Fibroblast of lung (primary cell): ENCODE data around the gene SPACDR. TPM values are rescaled to one million over a fixed set of nuclear protein-coding genes. Genes with fewer than 3 reads are reported as not detected.
A peak's percentile ranks its signal among the peaks of the same experiment; 100 is the strongest.

Experiments used
- DNase-seq, 2 donors: peaks; one replicate each; pipeline versions ENCODE4 v3.0.0 to v3.0.0-alpha.2; 2010; ENCODE audit warnings: low read depth in 2 of 2
- H2AFZ ChIP-seq: 2 replicates; pipeline ENCODE4 v1.5.1; 2012; ENCODE audit warnings: low read length, control low read depth, inconsistent platforms
- H3K27ac ChIP-seq: 2 replicates; pipeline ENCODE4 v1.5.1; 2011; ENCODE audit warnings: low read length, control low read depth; ENCODE audit not compliant: insufficient read depth
- H3K27me3 ChIP-seq: 2 replicates; pipeline ENCODE4 v1.5.1; 2011; ENCODE audit warnings: mild to moderate bottlenecking, low read length; ENCODE audit not compliant: control insufficient read depth, insufficient read depth
- H3K36me3 ChIP-seq: 2 replicates; pipeline ENCODE4 v1.5.1; 2011; ENCODE audit warnings: low read length; ENCODE audit not compliant: control insufficient read depth, insufficient read depth
- H3K4me1 ChIP-seq: 2 replicates; pipeline ENCODE4 v1.5.1; 2011; ENCODE audit warnings: low read length; ENCODE audit not compliant: control insufficient read depth, insufficient read depth; ENCODE audit errors: extremely low read depth
- H3K4me2 ChIP-seq: 2 replicates; pipeline ENCODE4 v1.5.1; 2011; ENCODE audit warnings: low read length, control low read depth; ENCODE audit not compliant: insufficient read depth; ENCODE audit errors: extremely low read depth
- H3K4me3 ChIP-seq, 4 experiments: fragments of 200-600 bp in 1 of 4; sonication (generic) in 1 of 4; replicated peaks in 1 of 4; 2 replicates each; pipeline ENCODE4 v1.5.1; 2011 to 2016; ENCODE audit warnings: low read length in 4 of 4, low read depth in 3 of 4, mild to moderate bottlenecking in 3 of 4, control low read depth in 2 of 4, inconsistent platforms in 1 of 4, mixed read lengths in 1 of 4; ENCODE audit not compliant: insufficient read depth in 1 of 4; ENCODE audit errors: control extremely low read depth in 1 of 4
- H3K79me2 ChIP-seq: 2 replicates; pipeline ENCODE4 v1.5.1; 2012; ENCODE audit warnings: mild to moderate bottlenecking, low read length, inconsistent platforms; ENCODE audit not compliant: control insufficient read depth, insufficient read depth
- H3K9ac ChIP-seq: 2 replicates; pipeline ENCODE4 v1.5.1; 2011; ENCODE audit warnings: mild to moderate bottlenecking, low read length, control low read depth; ENCODE audit not compliant: insufficient read depth
- H3K9me3 ChIP-seq: 2 replicates; pipeline ENCODE4 v1.5.1; 2012; ENCODE audit warnings: low read depth, low read length; ENCODE audit not compliant: control insufficient read depth, insufficient read depth
- H4K20me1 ChIP-seq: 2 replicates; pipeline ENCODE4 v1.5.1; 2011; ENCODE audit warnings: low read length; ENCODE audit not compliant: control insufficient read depth, insufficient read depth; ENCODE audit errors: extremely low read depth
- EZH2 ChIP-seq: IDR thresholded peaks from 2 replicates; pipeline ENCODE4 v1.5.1; 2012; ENCODE audit warnings: low read length, control low read depth, mild to moderate bottlenecking; ENCODE audit errors: missing control alignments
- polyA plus RNA-seq, 2 donors: library from polyadenylated mRNA; depleted of rRNA in 1 of 2; stranded (reverse) in 1 of 2; unstranded in 1 of 2; fragments of >200 nt; gene quantifications; 2 replicates each; pipeline ENCODE4 v1.2.1, GENCODE V29; 2011 to 2012; ENCODE audit warnings: missing spikeins in 1 of 2
- total RNA-seq: library from RNA; depleted of rRNA; stranded (reverse); fragments of >200 nt; gene quantifications from 2 replicates; pipeline ENCODE4 v1.2.1, GENCODE V29; 2014
- TF ChIP-seq, protein P1 (sequence below), 2 donors: IDR thresholded peaks in 1 of 2; conservative IDR thresholded peaks in 1 of 2; 1 replicate in 1 of 2; 2 replicates in 1 of 2; pipeline ENCODE4 v1.5.1; 2011 to 2012; ENCODE audit warnings: low read length in 2 of 2, control low read depth in 1 of 2, inconsistent platforms in 1 of 2, low read depth in 1 of 2, mild to moderate bottlenecking in 1 of 2

SPACDR gene
- total and polyA plus RNA-seq, 2 donors (not counting 1 experiment from before 2014, with no cell fraction given), result 0.25 to 0.50 TPM

DNA sequence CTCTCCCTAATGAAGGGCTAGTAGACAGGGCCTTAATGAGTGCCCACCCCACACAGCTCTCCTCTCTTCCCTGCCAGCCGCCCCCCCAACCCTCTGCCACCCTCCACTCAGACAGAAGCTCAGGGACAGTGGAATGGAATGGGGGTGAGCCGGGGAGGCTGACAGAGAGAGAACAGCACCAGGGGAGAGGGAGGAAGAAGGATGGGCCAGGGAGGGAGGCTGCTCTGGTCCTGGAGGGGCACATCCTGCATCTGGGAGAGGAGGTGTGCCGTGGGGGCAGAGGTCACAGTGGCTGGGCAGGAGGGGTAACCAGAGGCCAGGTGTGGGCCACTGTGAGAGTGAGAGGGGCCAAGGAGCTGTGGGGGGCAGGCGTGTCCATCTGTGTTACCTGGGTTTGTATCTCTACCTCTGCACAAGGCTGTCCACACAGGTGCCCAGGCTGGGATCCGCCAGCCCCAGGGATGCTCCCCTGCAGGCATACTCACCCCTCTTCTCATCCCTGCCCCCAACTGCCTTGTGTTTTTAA, 22.1 kb upstream of the SPACDR start:
- H3K4me3 ChIP-seq, result no peak overlapping the region
- H3K36me3 ChIP-seq, result no peaks in the 10 kb centered on the region
- peaks cover 4% of the 10 kb centered on the region for H3K4me1 ChIP-seq
- no peaks in the 10 kb centered on the region for H3K27me3 ChIP-seq
- no peak overlapping the region for H3K27ac ChIP-seq
- H3K4me2 ChIP-seq, result no peak overlapping the region
- no peak for DNase-seq
- H3K9me3 ChIP-seq, result no peaks in the 10 kb centered on the region
- no peak overlapping the region for H3K9ac ChIP-seq
- TF ChIP-seq, protein P1, sequence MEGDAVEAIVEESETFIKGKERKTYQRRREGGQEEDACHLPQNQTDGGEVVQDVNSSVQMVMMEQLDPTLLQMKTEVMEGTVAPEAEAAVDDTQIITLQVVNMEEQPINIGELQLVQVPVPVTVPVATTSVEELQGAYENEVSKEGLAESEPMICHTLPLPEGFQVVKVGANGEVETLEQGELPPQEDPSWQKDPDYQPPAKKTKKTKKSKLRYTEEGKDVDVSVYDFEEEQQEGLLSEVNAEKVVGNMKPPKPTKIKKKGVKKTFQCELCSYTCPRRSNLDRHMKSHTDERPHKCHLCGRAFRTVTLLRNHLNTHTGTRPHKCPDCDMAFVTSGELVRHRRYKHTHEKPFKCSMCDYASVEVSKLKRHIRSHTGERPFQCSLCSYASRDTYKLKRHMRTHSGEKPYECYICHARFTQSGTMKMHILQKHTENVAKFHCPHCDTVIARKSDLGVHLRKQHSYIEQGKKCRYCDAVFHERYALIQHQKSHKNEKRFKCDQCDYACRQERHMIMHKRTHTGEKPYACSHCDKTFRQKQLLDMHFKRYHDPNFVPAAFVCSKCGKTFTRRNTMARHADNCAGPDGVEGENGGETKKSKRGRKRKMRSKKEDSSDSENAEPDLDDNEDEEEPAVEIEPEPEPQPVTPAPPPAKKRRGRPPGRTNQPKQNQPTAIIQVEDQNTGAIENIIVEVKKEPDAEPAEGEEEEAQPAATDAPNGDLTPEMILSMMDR (conservative IDR thresholded peaks at IDR 0.05 in 1 of 2, IDR thresholded peaks at IDR 0.05 in 1 of 2; ENCODE audit: low read depth in 1 of 2, low read length in 2 of 2), result no peak
- no peak for TF ChIP-seq EZH2
- no peaks in the 10 kb centered on the region for H3K79me2 ChIP-seq
- no peak overlapping the region for H2AFZ ChIP-seq
- no peaks in the 10 kb centered on the region for H4K20me1 ChIP-seq

GRCh38 chr7:100485471-100485876, 21.4 kb upstream of the SPACDR start:
- peaks cover 4% of the 10 kb centered on the region for H3K4me1 ChIP-seq
- H2AFZ ChIP-seq, result no peak overlapping the region
- H3K9ac ChIP-seq, result no peak overlapping the region
- no peak for DNase-seq
- H3K27ac ChIP-seq, result no peak overlapping the region
- no peaks in the 10 kb centered on the region for H4K20me1 ChIP-seq
- no peak for TF ChIP-seq EZH2
- TF ChIP-seq, protein P1 (conservative IDR thresholded peaks at IDR 0.05 in 1 of 2, IDR thresholded peaks at IDR 0.05 in 1 of 2; ENCODE audit: low read depth in 1 of 2, low read length in 2 of 2), result no peak
- no peak overlapping the region for H3K4me2 ChIP-seq
- H3K79me2 ChIP-seq, result no peaks in the 10 kb centered on the region
- H3K4me3 ChIP-seq, result no peak overlapping the region
- H3K27me3 ChIP-seq, result no peaks in the 10 kb centered on the region
- H3K9me3 ChIP-seq, result no peaks in the 10 kb centered on the region
- H3K36me3 ChIP-seq, result no peaks in the 10 kb centered on the region

DNA sequence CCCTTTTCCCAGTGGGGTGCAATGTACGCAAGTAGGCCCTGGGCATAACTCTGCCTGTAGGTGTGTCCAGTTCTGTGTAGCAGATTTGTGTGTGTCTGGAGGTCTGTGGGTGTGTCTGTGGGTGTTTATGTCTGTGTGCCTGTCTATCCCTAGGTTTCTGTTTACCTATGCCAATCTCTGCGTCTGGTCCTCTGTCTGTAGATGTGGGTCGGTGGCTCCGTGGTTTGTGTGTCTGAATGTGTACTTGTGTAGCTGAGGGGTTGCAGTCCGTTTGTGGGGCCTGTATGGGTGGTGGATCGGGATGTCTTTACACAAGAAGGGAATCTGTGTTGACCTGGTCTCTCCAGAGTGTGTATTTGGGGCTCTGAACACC, 20.6 kb upstream of the SPACDR start:
- Histone ChIP-seq H3K27me3 (no peaks in the 10 kb centered on the region), H3K4me2 (no peak overlapping the region), H3K4me3 (peak overlapping the region in 1 of 4 experiments; percentile 59), H2AFZ (no peak overlapping the region), H4K20me1 (no peaks in the 10 kb centered on the region), H3K27ac (no peak overlapping the region), H3K4me1 (peaks cover 4% of the 10 kb centered on the region), H3K9ac (no peak overlapping the region), H3K36me3 (no peaks in the 10 kb centered on the region), H3K9me3 (no peaks in the 10 kb centered on the region), H3K79me2 (no peaks in the 10 kb centered on the region)
- TF ChIP-seq, protein P1 (conservative IDR thresholded peaks at IDR 0.05 in 1 of 2, IDR thresholded peaks at IDR 0.05 in 1 of 2; ENCODE audit: low read depth in 1 of 2, low read length in 2 of 2), result no peak
- TF ChIP-seq EZH2, result no peak
- no peak for DNase-seq
